KMS-11 (cell line): ENCODE data around the gene PRKCE.
A peak's percentile ranks its signal among the peaks of the same experiment; 100 is the strongest.

Experiments
- H2AFZ ChIP-seq: fragments of 200-600 bp; sonication (generic); 2 replicates; pipeline ENCODE4 v1.6.1; 2016; ENCODE audit warnings: antibody characterized with exemption, mixed run types, low read depth
- H3K27ac ChIP-seq: fragments of 200-600 bp; sonication (generic); 2 replicates; pipeline ENCODE4 v1.6.1; 2016; ENCODE audit warnings: mild to moderate bottlenecking, mixed run types
- H3K27me3 ChIP-seq: fragments of 200-600 bp; sonication (generic); 2 replicates; pipeline ENCODE4 v1.6.1; 2017; ENCODE audit warnings: mild to moderate bottlenecking, low read depth, mixed run types, moderate library complexity; ENCODE audit not compliant: insufficient read depth
- H3K36me3 ChIP-seq: fragments of 200-600 bp; sonication (generic); 2 replicates; pipeline ENCODE4 v1.6.1; 2017; ENCODE audit warnings: mild to moderate bottlenecking, mixed run types; ENCODE audit not compliant: insufficient read depth
- H3K4me1 ChIP-seq: fragments of 200-600 bp; sonication (generic); 2 replicates; pipeline ENCODE4 v1.6.1; 2016; ENCODE audit warnings: mild to moderate bottlenecking, low read depth, mixed run types; ENCODE audit not compliant: poor library complexity, severe bottlenecking
- H3K4me2 ChIP-seq: fragments of 200-600 bp; sonication (generic); 2 replicates; pipeline ENCODE4 v1.7.0; 2016; ENCODE audit warnings: mild to moderate bottlenecking, mixed run types
- H3K4me3 ChIP-seq: fragments of 200-600 bp; sonication (generic); IDR thresholded peaks from 2 replicates; pipeline ENCODE4 v1.6.1; 2017; ENCODE audit warnings: low read depth, low read length, mixed read lengths; ENCODE audit not compliant: insufficient read depth
- H3K79me2 ChIP-seq: fragments of 200-600 bp; sonication (generic); 2 replicates; pipeline ENCODE4 v1.6.1; 2016; ENCODE audit warnings: low read depth, mixed run types; ENCODE audit not compliant: insufficient read depth
- H3K9ac ChIP-seq: fragments of 200-600 bp; sonication (generic); 2 replicates; pipeline ENCODE4 v1.6.1; 2016; ENCODE audit warnings: mild to moderate bottlenecking, mixed run types
- H4K20me1 ChIP-seq: fragments of 200-600 bp; sonication (generic); 2 replicates; pipeline ENCODE4 v1.6.1; 2016; ENCODE audit warnings: mild to moderate bottlenecking, mixed run types; ENCODE audit not compliant: insufficient read depth
- TF ChIP-seq, protein P1 (sequence below): fragments of 200-600 bp; sonication (generic); conservative IDR thresholded peaks from 2 replicates; pipeline ENCODE4 v1.6.1; 2017; ENCODE audit warnings: low read depth, mild to moderate bottlenecking, antibody characterized with exemption, low read length, moderate library complexity, mixed read lengths

The PRKCE gene

DNA sequence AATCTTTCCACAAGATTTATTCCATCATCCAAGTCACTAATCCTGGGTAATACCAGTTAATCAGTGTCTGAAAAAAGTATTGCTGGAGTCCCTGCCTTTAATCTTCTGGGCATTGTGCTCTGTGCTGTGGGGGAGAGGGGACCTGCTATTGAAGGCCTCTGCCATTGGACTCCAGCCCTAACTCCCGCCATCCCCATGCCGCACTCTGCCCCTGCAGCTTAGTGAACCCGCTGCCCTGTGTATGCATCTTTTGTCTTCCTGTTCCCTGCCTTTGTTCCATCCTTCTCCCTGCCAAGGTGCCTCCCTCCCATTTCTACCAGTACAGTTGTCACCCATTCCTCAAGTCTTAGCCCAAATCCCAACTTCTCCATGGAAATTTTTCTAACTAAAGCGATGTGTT lies 532.0 kb downstream of the PRKCE start:
- Histone ChIP-seq H3K79me2 (no peaks in the 10 kb centered on the region), H3K4me1 (peaks cover 22% of the 10 kb centered on the region), H3K9ac (no peak overlapping the region), H2AFZ (no peak overlapping the region), H4K20me1 (no peaks in the 10 kb centered on the region), H3K4me2 (no peak overlapping the region), H3K4me3 (no peak overlapping the region), H3K36me3 (no peaks in the 10 kb centered on the region), H3K27me3 (no peaks in the 10 kb centered on the region), H3K27ac (no peak overlapping the region)
- TF ChIP-seq, protein P1, sequence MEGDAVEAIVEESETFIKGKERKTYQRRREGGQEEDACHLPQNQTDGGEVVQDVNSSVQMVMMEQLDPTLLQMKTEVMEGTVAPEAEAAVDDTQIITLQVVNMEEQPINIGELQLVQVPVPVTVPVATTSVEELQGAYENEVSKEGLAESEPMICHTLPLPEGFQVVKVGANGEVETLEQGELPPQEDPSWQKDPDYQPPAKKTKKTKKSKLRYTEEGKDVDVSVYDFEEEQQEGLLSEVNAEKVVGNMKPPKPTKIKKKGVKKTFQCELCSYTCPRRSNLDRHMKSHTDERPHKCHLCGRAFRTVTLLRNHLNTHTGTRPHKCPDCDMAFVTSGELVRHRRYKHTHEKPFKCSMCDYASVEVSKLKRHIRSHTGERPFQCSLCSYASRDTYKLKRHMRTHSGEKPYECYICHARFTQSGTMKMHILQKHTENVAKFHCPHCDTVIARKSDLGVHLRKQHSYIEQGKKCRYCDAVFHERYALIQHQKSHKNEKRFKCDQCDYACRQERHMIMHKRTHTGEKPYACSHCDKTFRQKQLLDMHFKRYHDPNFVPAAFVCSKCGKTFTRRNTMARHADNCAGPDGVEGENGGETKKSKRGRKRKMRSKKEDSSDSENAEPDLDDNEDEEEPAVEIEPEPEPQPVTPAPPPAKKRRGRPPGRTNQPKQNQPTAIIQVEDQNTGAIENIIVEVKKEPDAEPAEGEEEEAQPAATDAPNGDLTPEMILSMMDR = no peak

DNA sequence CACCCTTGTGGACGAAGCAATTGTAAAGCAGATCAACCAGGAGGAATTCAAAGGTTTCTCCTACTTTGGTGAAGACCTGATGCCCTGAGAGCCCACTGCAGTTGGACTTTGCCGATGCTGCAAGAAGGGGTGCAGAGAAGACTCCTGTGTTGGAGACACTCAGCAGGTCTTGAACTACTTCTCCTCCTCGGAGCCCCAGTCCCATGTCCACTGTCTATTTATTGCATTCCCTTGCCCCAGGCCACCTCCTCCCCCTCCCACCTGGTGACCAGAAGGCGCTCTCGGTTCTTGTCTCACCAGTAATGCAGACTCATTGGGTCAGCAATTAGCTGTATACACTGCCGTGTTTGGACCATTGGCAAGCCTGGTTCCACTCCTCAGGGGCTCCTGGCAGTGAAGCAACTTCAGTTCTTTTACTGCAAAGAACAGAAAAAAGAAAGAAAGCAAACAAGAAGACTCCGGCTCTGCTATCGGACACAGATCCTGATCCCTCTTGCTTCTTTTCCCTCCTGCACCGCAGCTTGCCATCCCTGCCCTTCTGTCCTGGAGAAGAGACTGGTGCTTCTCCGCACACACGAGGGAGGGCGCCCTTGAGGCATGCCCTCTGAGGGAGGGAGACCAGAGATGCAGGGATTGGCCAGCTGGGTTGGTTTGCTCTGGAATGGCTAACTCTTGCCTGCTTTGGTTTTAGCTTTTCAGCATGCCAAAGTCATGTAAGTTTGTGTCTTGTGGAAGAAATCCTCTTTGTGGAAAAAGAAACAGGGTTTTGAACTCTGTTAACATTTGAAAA lies 533.5 kb downstream of the PRKCE start:
- Histone ChIP-seq H3K4me1 (peaks cover 22% of the 10 kb centered on the region), H3K9ac (no peak overlapping the region), H3K27me3 (no peaks in the 10 kb centered on the region), H3K36me3 (no peaks in the 10 kb centered on the region), H3K27ac (no peak overlapping the region), H3K79me2 (no peaks in the 10 kb centered on the region), H3K4me2 (no peak overlapping the region), H4K20me1 (no peaks in the 10 kb centered on the region), H3K4me3 (no peak overlapping the region), H2AFZ (no peak overlapping the region)
- TF ChIP-seq, protein P1 = no peak

DNA sequence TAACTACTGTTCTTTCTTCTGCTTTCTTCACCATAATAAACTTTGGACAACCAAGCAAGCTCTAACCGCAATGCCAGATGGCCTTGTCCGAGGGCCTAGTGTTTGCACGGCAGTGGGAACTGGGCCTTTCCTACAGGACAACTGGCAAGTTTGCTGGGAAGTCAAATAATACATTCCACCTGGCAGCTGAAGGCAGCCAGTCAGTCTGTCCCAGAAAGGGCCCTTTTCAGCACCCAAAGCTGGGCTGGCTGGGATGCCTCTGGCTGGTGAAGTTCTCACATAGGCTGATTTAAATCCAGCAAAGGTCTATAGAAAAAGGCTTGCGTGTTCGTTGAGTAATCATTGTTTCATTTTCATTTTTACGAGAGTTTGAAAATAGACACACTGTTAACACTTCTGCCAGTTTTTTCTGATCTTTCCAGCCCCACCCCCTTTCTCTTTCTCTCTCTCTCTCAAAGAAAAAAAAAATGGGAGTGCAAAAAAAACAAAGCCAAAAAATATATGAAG lies 535.7 kb downstream of the PRKCE start:
- H3K27ac ChIP-seq = peak overlapping the region; percentile 77
- peak overlapping the region; percentile 84 for H2AFZ ChIP-seq
- H4K20me1 ChIP-seq = no peaks in the 10 kb centered on the region
- TF ChIP-seq, protein P1 = no peak
- no peaks in the 10 kb centered on the region for H3K36me3 ChIP-seq
- H3K9ac ChIP-seq = peak overlapping the region; percentile 51; the same call in 1 of the 2 replicates
- peak overlapping the region; percentile 85 for H3K4me3 ChIP-seq
- peak overlapping the region; percentile 88 for H3K4me2 ChIP-seq
- H3K79me2 ChIP-seq = no peaks in the 10 kb centered on the region
- H3K27me3 ChIP-seq = no peaks in the 10 kb centered on the region
- peaks cover 22% of the 10 kb centered on the region for H3K4me1 ChIP-seq

DNA sequence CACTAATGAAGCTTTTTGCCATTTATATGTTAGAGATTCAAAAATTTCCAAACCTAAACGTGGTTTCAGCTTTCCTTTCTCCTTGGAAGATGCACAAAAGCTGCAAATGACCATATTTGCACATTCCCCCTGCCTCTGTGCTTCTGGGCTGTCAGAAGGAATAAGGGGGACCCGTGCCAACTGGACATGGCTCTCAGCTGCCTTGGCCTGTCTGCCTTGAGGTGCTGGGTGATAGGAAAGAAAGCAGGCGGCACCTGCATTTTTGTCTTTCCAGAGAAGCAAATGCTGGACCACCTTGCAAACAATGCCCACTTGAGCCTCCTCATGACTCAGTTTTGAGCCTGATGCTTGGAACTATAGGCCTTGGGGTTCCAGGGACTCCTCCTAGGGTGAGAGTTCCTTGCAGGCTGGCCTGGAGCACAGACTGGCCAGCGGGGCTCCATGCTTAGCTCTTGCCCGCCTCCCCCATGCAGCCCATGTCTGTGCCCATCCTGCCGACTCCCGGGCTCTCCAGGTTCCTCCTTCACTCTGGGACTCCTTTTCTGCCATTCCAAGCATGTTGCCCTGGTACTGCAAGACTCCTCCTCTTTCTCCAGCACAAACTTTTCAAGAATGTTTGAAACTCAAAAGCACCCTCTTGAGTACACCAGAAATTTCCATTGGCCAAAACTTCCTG lies 536.7 kb downstream of the PRKCE start:
- Histone ChIP-seq H3K9ac (peak overlapping the region; percentile 51; the same call in 1 of the 2 replicates), H3K27ac (peak overlapping the region; percentile 77; the same call in 1 of the 2 replicates), H3K4me3 (no peak overlapping the region), H3K4me2 (peak overlapping the region; percentile 88), H3K36me3 (no peaks in the 10 kb centered on the region), H3K27me3 (no peaks in the 10 kb centered on the region), H2AFZ (peak overlapping the region; percentile 84; the same call in 1 of the 2 replicates), H3K79me2 (no peaks in the 10 kb centered on the region), H4K20me1 (no peaks in the 10 kb centered on the region), H3K4me1 (peaks cover 22% of the 10 kb centered on the region)
- TF ChIP-seq, protein P1 = no peak
